ENCODE data around the gene MYH14.

DNA sequence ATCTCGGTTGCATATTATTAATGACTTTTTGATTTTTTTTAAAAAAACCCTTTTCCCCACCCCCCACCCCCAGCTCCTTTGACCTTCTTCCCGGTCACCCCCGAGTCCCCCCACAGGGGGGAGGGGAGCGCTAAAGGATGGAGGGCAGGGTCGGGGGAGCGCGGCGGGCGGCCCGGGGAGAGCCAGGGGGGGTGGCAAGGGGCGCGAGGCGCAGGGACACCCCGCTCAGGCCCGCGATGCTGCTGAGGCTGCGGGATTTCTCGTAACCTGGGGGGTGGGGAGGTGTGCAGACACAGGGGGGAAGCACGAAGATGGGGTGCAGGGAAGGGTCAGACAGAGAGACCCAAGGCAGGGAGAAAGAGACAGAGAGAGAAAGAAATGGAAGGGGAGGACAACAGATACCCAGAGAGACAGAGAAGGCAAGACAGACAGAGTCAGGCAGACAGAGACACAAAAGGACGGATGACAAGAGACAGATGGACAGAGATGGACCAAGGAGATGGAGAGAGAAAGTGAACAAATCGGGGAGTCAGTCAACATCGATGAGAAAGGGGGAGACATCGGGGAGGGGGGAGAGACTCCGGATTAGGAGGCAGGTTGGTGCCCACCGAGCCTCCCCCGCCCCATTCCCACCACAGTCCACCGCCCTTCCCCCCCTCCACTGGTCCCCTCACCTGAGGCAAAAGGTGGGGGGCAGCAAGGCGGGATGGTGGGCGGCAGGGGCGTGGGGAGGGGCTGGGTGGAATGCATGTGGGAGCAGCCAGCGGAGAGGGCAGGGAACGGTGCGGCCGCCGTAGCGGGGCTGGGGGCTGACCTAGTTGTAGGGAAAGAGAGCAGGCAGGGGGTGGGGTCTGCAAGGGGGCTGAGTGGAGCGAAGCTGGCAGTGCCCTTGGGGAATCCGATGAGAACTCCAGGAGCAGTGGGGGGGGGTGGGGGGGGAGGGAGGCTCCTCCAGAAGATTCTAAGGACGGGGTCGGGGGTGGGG lies 111.6 kb downstream of the MYH14 start:
- TF ChIP-seq, protein P1, sequence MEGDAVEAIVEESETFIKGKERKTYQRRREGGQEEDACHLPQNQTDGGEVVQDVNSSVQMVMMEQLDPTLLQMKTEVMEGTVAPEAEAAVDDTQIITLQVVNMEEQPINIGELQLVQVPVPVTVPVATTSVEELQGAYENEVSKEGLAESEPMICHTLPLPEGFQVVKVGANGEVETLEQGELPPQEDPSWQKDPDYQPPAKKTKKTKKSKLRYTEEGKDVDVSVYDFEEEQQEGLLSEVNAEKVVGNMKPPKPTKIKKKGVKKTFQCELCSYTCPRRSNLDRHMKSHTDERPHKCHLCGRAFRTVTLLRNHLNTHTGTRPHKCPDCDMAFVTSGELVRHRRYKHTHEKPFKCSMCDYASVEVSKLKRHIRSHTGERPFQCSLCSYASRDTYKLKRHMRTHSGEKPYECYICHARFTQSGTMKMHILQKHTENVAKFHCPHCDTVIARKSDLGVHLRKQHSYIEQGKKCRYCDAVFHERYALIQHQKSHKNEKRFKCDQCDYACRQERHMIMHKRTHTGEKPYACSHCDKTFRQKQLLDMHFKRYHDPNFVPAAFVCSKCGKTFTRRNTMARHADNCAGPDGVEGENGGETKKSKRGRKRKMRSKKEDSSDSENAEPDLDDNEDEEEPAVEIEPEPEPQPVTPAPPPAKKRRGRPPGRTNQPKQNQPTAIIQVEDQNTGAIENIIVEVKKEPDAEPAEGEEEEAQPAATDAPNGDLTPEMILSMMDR (conservative IDR thresholded peaks at IDR 0.05 in 1 of 2, IDR thresholded peaks at IDR 0.05 in 1 of 2; ENCODE audit: low read depth in 1 of 2, low read length in 2 of 2), result no peak
- no peak for TF ChIP-seq EZH2 (IDR thresholded peaks at IDR 0.05; ENCODE audit: low read length, missing control alignments)
